Right ventricle myocardium superior (tissue), 1 donor: Measurements from ENCODE around the gene TRIM2. TPM values are rescaled to one million over a fixed set of nuclear protein-coding genes. Genes with fewer than 3 reads are reported as not detected.

ENCODE experiments used
- ATAC-seq: fragments of 200-7000 bp; cut with Tn5 transposase; one replicate; pipeline ENCODE4 v1.9.1; 2020; ENCODE audit warnings: mild to moderate bottlenecking; ENCODE audit not compliant: poor library complexity
- DNase-seq: peaks from one replicate; pipeline ENCODE4 v3.0.0-alpha.2; 2020
- intact Hi-C: fragments of 100-400 bp; cut with DNase I; formaldehyde crosslinking; loops from one replicate; pipeline ENCODE4 v1.11.2; 2022
- total RNA-seq: library from RNA; stranded (reverse); fragmentation: NEBNext Ultra II Directional; extraction: Animal tissue kit (Norgen Biotek cat#: 25700); gene quantifications from one replicate; pipeline ENCODE4 v1.2.1, GENCODE V29; 2021
- donor health status: DM: no; HTN: yes; CAD: no; lungs with severe emphysema.

TRIM2 gene
- total RNA-seq, 1 donor from 2014 or later, result 15.3 TPM

DNA sequence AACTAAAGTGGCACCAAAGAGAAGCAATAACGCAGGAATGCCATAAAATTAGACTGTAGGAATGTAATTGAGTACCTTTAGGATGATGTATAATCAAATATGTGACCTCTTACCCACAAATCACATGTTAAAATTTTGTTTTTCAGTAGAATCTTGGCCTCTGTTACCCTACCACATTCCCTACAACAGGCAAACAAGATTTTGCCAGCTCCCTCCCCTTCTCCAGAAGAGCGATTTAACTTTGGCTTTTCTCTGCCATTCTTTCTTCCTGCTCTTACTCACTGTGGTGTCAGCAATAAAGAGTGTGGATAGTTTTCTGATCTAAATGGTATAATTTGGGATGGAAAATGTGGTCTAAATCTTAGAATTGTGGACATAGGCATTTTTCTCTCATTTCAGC is 57.2 kb downstream of the TRIM2 start:
- intact Hi-C loops, result no loop called here
- ATAC-seq, result no peak

DNA sequence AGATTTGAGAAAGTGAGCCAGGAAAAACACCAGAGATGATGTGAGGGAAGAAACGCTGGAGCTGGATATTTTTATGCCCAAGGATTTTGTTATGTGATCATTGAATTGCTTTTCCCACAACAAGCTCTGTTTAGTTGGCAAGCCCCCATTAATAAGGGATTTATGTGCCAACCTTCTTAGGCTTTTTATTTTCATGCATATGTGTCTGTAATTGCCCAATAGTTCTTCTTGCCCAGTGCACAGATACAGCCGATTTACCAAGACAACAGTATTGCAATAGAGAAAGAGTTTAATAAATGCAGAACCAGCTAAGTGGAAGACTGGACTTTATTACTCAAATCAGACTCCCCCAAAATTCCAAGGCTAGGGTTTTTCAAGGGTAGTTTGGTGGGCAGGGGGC is 57.7 kb downstream of the TRIM2 start:
- DNase-seq (no peak), ATAC-seq (no peak)
- intact Hi-C loops, result no loop called here

More for the DNA sequence above, 57.2 kb downstream of the TRIM2 start:
- no peak for DNase-seq

DNA sequence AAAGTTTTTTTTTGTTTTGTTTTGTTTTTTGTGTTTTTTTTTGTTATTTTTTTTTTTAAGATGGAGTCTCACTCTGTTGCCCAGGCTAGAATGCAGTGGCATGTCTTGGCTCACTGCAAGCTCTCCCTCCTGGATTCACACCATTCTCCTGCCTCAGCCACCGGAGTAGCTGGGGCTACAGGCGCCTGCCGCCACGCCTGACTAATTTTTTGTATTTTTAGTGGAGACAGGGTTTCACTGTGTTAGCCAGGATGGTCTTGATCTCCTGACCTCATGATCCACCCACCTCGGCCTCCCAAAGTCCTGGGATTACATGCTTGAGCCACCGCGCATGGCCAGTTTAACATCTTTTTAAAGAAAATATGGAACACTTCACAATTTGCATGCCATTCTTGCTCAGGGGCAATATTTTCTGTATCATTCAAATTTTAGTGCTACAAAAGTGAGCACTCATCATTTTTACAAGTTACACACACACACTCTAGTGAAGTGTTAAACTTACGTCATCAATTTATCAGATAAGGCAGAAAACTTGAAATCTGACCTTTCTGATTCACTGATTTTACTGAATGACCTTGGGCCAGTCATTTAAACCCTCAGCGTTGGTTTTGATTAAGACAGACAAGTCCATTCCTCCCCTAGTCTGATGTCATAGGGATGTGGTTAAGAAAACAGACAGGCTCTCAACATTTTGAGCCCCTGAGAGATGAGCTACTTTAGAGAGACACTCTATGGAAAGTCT is 61.2 kb downstream of the TRIM2 start:
- DNase-seq, result no peak
- no peak for ATAC-seq
- intact Hi-C loops, result no loop called here

DNA sequence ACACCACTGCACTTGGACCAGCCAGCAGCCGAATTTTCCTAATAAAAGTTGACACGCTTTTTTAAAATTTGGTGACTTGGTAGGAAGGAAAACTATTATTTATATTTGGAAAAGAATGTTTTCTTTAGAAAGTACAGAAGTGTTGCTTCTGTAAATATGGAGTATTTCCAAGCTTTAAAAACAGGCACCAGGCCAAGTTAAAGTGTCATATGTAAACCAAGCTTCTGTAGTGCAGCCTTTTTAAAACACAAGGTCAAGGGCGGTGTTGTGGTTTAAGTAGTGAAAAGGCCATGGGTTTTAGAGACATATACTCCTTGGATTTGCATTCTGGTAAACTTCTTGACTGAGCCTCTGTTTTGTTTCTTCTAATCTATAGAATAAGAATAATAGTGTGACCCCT is 62.7 kb downstream of the TRIM2 start:
- no peak for DNase-seq
- ATAC-seq, result peak; percentile 63
- intact Hi-C loops, result no loop called here

DNA sequence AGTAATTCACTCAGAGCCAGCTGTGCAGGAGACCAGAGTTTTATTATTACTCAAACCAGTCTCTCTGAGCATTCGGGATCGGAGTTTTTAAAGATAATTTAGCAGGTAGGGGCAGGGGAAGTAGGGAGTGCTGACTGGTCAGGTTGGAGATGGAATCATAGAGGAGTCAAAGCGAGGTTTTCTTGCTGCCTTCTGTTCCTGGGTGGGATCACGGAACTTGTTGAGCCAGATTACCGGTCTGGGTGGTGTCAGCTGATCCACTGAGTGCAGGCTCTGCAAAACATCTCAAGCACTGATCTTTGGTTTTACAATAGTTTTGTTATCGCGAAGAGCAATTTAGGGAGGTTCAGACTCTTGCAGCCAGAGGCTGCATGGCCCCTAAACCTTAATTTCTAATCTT is 63.6 kb downstream of the TRIM2 start:
- no peak for ATAC-seq
- no peak for DNase-seq
- intact Hi-C loops, result no loop called here

DNA sequence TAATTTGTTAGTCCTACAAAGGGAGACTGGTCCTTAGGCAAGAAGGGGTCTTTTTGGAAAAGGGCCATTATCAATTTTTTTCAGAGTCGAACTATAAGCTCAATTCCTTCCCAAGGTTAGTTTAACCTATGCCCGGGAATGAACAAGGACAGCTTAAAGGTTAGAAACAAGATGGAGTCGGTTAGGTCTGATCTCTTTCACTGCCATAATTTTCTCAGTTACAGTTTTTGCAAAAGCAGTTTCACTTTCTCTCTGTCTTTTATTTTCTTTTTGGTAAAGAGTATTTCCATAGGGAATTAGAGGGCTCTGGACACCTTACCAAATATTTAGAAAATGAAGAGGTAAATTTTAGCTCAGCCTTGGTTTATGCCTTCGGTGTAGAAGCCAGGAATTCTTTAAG is 64.1 kb downstream of the TRIM2 start:
- no peak for ATAC-seq
- no peak for DNase-seq
- intact Hi-C loops, result no loop called here

DNA sequence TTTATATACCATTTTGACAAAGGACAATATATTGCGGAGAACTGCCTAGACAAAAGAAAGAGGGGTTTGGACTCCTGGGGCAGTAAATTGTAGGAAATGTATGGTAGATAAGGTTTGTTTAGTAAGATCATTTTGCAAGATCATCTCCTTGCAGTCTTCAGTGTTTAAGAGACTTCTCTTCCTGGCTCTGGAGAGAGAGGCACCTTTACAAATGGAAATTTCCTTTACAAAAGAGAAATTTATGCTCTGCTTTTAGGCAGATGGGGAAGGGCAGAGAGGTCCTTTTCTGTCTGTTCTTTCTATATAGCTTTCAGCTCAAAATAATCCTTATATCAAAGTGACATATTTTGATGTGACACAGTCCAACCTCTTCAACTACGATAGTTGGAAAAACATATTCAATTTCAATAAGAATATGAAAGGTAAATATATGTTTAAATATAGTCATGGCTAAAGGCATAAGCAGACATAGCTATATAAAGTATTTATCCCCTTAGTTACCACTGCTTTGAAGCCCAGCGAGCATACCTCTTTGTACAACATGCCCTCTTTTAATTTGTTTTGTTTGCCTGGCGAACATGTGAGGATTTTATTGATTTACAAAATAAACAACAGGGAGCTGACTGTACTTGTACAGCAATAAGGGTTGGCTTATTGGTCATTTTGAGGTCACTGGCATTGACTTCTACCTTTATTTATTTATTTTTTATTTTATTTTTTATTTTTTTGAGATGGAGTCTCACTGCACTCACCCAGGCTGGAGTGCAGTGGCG is 65.2 kb downstream of the TRIM2 start:
- ATAC-seq, result no peak
- DNase-seq, result no peak

DNA sequence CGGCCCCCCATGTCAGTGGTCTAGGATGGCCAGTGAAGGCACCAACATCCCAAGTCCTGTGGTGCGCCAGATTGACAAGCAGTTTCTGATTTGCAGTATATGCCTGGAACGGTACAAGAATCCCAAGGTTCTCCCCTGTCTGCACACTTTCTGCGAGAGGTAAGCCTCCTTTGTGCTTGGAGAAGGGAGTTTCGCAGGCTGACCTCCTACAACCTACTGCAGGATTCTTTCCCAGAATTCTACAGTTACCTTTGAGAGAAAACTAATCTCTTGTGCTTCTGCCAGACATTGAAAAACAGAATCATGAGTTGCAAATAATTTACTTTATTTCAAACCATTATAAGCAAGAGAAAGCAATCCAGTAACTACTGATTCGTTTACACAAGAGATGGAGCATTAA is 66.1 kb downstream of the TRIM2 start:
- DNase-seq, result no peak
- no peak for ATAC-seq
- intact Hi-C loops, result no loop called here

More for the DNA sequence above, 65.2 kb downstream of the TRIM2 start:
- intact Hi-C loops, result no loop called here

DNA sequence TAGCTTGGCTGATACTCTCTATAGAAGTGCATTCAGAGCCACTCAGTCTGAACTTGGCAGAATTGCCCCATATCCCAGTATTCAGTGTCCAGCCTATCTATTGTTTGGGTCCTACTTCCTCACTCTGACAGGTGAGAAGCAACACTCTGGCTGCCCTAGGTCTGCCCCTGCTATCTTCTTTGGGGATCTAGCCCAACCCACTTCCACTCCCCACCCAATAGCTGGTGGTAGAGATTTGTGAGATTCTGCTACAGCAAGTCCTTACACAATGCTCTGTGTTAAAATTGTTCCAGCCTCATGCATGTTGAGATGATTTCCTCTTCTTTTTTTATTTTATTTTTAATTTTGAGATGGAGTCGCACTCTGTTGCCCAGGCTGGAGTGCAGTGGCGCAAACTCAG is 67.6 kb downstream of the TRIM2 start:
- no peak for ATAC-seq
- intact Hi-C loops, result no loop called here
- no peak for DNase-seq

DNA sequence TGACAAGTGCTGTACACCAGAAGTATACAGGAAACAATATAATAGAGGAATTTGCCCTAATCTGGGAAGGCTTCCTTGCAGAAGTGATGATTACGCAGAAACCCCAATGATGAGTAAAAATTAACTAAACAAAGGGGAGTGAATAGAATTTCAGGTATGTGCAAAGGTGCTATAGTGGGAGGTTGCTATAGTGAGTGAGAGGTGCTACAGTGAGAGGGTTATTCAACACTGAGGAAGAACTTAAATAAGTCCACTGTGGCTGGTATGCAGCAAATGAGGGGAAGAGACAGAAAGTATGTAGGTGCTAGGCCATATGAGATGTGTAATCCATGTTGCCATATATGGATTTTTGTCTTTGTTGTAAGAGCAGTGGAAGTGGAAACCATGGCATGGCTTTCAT is 69.5 kb downstream of the TRIM2 start:
- DNase-seq, result no peak
- no peak for ATAC-seq
- intact Hi-C loops, result no loop called here

DNA sequence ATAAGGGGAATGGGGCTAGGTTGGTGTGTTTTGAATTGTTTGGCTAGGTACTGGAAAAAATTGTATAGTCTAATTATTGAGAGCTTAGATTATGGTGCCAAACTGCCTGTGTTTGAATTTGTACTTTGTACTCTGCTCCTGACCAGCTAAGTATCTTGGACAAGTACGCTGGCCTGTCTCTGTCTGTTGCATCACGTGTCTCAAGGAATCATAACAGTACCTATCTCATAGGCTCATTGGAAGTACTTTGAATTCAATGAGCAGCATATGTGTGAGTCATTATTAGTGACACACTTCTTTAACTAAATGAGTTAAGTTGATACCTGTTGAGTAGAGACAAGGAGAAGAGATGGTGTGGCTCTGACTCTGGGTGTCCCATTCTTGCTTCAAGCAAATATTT is 70.7 kb downstream of the TRIM2 start:
- ATAC-seq (no peak), DNase-seq (no peak)
- intact Hi-C loops, result no loop called here

DNA sequence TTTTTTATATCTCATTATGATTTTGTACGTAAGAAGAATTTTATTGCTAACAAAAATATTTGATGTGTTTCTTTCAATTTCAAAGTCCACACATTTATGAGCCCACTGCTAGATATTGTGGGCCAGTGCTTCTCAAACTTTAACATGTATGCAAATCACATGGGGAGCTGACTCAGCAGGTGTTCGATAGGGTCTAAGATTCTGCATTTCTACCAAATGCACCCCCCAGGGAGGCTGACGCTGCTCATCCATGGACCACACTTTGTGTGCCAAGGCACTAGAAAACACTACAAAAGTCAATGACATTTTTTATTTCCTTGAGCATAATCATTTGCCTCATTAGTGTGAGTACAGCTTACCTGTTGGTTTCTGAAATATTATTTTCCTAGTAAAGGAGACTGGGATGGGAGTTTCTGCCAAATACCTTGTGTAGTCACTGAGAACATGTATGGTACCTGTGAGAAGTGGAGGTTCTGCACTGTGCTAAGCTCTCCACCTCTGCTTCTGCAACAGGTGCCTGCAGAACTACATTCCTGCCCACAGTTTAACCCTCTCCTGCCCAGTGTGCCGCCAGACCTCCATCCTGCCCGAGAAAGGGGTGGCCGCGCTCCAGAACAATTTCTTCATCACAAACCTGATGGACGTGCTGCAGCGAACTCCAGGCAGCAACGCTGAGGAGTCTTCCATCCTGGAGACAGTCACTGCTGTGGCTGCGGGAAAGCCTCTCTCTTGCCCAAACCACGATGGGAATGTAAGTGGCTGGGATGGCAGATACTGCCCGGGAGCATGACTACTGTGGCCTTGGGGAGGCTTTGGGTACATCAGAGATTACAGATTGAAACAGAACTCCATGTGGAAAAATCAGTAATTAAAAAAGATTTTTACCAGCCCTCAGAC is 71.4 kb downstream of the TRIM2 start:
- no peak for ATAC-seq
- DNase-seq, result no peak
- intact Hi-C loops, result no loop called here

DNA sequence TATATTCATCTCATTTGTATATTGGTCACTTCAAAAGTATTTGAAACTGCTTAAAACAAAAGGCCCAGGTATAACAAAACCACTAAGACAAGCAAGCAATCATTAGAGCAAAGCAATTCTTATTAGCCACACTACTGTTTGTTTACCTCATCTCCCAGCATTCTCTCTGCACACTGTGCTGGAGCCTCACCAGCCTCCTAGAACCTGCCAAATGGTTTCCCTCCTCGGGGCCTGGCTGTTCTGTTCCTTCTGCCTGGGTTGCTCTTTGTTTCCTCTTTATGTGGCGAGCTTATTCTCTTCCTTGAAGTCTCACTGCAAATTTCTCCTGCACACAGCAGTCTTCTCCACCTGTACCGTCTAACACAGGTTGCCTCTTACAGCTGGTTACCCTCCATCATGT is 72.7 kb downstream of the TRIM2 start:
- no peak for DNase-seq
- intact Hi-C loops, result no loop called here
- peak; percentile 82 for ATAC-seq

DNA sequence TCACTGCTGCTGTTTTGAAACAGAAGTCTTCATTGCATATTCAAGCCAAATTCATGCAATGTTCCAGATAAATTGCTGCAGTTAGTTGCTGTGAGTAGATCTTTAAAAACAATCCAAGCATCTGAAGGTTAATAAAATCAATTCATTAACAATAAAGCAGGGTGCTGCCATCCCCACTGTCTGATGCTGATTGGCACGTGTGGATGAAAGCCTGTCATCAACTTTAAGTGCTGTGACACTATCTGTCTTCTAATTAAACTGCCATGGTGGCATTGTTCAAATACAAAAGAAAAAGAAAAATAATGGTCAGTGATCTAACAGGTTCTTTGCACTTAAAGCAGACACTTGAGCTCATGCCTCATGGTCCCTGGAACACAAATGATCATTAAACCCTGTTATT is 77.2 kb downstream of the TRIM2 start:
- DNase-seq (no peak), ATAC-seq (no peak)
- intact Hi-C loops, result no loop called here

DNA sequence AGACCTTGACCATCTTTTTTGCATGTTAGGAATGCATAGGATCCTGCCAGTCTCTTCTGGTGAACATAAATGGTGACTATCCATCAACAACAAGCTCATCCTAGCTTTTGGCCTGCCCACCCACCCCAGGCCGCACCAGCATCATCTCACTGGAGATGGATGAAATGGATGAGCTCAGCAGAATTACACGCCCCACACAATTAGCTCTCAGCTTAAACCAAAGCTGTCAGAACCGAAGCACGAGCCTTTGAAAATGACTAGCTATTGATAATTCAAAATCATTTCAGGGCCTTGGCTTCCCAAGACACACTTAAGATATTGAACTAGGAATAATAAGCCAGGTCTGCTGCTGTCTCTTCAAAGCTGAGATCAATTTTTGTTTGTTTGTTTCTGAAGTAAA is 77.8 kb downstream of the TRIM2 start:
- intact Hi-C loops, result no loop called here
- DNase-seq, result no peak
- ATAC-seq, result no peak

DNA sequence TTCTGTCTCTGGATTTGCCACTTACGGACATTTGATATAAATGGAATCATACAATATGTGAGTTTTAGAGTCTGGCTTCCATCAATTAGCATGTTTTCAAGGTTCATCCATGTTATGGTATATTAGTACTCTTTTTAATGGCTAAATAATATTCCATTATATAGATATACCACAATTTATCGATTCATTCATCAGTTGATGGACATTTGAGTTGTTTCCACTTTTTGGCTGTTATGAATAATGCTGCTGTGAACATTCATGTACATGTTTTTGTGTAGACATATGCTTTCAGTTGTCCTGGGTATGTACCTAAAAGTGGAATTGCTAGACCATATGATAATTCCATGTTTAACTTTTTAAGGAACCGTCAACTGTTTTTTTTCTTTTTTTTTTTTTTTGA is 79.0 kb downstream of the TRIM2 start:
- intact Hi-C loops, result no loop called here
- ATAC-seq (no peak), DNase-seq (no peak)

DNA sequence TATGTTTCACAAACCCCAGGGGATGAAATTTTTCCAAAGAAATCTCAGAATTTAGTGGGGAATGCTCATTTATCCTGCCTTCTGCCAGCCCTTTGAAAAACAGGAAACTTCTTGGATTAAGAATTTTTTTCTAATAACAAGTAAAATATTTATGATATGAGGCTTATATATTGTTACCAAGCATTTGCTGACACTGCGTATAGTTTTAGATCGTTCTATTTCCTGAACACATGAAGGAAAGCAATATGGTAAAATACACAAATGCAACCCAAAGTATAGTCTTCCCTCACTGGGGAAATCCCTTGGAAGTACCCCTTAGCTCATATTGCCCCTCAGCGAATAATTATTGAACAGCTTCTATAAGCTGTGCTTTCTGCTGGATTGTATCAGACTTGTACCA is 85.9 kb downstream of the TRIM2 start:
- intact Hi-C loops, result no loop called here
- no peak for DNase-seq
- no peak for ATAC-seq

DNA sequence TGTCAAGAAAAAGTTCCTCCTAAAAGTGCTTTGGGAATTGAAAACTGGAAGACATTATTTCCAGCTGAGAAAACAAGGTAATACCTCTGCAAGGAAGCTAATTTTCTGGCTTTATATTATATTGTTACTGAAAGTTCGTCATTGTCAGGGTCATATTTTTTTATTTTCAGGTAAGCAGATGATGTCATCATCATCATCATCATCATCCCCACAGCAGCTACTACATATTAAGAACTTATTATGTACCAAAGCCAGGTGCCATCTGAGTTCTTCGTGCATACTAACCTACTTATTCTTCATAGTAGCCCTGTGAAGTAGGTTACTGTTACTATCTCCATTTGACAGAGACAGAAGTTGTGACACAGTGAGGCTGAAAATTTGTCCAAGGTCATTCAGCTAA is 87.3 kb downstream of the TRIM2 start:
- intact Hi-C loops, result no loop called here
- no peak for DNase-seq
- ATAC-seq, result no peak

DNA sequence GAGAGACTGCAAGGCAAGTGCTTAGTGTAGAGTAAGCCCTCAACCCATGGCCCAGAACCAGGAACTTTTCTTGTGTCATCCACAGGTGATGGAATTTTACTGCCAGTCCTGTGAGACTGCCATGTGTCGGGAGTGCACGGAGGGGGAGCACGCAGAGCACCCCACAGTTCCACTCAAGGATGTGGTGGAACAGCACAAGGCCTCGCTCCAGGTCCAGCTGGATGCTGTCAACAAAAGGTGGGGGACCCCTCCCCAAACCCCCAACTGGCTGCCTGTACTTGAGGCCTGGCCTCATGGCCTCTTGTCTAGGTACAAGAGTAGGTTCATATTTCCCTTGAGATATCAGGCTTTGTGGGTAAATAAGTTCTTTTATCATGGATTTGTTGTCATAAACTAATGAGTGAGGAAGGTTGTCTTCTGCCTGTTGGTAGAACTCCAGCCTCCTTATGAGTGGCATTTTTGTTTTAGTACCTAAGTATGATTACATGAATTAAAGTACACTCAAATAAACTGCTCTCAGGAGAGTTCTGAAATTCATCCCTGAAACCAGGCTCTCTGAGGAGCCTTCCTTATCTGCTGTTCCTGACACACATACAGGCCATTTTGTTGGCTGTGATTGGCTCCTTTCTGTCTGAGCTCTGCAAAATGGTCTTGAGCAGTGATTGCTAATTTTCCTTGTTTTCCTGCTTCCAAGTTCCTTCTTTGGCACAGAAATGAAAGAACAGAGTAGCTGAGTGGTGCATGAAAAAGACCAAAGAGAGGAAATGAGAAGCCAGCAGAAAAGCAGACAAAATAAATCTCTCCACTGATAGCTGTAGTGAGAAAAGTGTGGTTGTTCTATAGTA is 88.9 kb downstream of the TRIM2 start:
- DNase-seq (no peak), ATAC-seq (no peak)

More for the DNA sequence above, 88.9 kb downstream of the TRIM2 start:
- intact Hi-C loops, result no loop called here
